Testis (tissue), 2 donors: Measurements from ENCODE around the gene ASB3.
"Not testable (repeated sequence)": the region's sequence is repeated elsewhere in the genome, so short reads cannot be mapped to it uniquely, and the experiment has no call there.

ENCODE experiments used
- POLR2A ChIP-seq: fragments of 450-650 bp; IDR thresholded peaks from one replicate; pipeline ENCODE4 v1.6.1; 2017; ENCODE audit warnings: antibody characterized with exemption, mild to moderate bottlenecking, moderate library complexity
- TF ChIP-seq, protein P1 (sequence below), 3 experiments: fragments of 450-650 bp in 2 of 3; fragments of 200-600 bp in 1 of 3; sonication (generic) in 1 of 3; IDR thresholded peaks; one replicate each; pipeline ENCODE4 v1.5.1; 2016 to 2019; ENCODE audit warnings: antibody characterized with exemption in 3 of 3, mild to moderate bottlenecking in 2 of 3, moderate library complexity in 1 of 3

DNA sequence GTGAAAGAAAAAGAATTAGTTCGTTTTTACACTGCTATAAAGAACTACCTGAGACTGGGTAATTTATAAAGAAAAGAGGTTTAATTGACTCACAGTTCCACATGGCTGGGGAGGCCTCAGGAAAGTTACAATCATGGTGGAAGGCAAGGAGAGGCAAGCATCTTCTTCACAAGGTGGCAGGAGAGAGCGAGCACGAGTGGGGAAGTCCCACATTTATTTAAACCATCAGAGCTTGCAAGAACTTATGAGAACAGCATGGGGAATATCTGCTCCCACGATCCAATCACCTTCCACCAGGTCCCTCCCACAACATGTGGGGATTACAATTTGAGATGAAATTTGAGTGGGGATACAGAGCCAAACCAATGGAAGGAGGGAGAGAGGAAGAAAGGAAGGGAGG lies 128.3 kb downstream of the ASB3 start:
- TF ChIP-seq, protein P1, sequence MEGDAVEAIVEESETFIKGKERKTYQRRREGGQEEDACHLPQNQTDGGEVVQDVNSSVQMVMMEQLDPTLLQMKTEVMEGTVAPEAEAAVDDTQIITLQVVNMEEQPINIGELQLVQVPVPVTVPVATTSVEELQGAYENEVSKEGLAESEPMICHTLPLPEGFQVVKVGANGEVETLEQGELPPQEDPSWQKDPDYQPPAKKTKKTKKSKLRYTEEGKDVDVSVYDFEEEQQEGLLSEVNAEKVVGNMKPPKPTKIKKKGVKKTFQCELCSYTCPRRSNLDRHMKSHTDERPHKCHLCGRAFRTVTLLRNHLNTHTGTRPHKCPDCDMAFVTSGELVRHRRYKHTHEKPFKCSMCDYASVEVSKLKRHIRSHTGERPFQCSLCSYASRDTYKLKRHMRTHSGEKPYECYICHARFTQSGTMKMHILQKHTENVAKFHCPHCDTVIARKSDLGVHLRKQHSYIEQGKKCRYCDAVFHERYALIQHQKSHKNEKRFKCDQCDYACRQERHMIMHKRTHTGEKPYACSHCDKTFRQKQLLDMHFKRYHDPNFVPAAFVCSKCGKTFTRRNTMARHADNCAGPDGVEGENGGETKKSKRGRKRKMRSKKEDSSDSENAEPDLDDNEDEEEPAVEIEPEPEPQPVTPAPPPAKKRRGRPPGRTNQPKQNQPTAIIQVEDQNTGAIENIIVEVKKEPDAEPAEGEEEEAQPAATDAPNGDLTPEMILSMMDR (IDR thresholded peaks at IDR 0.05): not testable (repeated sequence)
- not testable (repeated sequence) for TF ChIP-seq POLR2A
